Measurements from ENCODE around the gene PTPRS.
A peak's percentile ranks its signal among the peaks of the same experiment; 100 is the strongest.

PTPRS gene

GRCh38 chr19:5354403-5354802 is 13.8 kb upstream of the PTPRS start:
- no peak for ATAC-seq

GRCh38 chr19:5352229-5352763 is 11.7 kb upstream of the PTPRS start:
- ATAC-seq: no peak

DNA sequence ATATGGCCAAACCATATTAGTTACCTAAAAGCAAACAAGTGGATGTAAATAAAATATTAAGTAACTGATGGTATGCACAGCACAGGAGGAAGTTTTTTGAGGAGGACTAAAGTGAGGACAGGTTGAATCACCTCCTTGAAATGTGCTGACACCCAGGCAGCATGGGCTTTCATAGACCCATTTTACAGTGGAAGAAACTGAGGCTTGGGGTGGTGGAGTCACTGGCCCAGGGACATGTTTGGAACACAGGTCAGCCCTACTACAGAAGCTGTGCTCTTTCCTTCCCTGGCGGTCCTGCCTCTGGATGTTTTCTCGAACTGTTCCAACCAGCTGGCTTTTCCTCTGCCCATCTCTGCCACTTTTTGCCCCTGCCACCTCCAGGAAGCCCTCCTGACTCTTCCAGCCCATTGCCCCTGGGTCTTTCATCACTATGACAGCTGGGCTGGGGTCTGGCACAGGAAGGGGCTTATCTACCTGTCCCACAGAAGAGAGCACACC is 11.2 kb upstream of the PTPRS start:
- ATAC-seq: no peak

DNA sequence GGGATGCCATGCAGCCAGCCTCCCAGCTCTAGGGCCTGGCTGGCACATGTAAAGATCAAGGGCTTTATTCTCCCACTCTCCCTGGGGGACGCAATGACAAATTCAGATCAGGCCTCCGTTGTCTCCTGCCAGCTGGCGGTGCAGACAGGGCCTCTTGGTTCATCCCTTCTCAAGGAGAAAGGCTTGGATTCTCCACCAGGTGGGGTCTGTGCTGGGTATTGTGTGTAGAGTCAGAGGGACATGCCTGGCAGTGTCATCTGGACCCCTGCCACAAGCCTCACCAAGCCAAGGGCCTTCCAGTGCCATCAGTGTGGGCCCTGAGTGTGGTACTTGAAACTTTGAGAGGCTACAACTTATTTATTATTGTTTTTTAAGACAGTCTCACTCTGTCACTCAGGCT is 8.4 kb upstream of the PTPRS start:
- no peak for ATAC-seq

GRCh38 chr19:5345895-5346386 is 5.3 kb upstream of the PTPRS start:
- ATAC-seq: peak in 1 of 2 donors; percentile 28

DNA sequence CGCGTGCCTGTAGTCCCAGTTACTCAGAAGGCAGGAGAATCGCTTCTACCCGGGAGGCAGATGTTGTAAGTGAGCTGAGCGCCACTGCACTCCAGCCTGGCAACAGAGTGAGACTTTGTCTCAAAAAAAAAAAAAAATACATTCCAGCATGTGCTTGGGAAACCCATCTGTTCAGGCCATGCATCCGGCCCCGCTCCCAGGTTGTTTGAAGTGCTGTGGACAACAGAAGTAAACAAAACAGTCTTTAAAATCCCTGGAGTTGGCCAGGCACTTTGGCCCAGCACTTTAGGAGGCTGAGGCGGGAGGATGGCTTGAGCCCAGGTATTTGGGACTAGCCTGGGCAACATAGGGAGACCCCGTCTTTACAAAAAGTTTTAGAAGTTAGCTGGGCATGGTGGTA is 3.2 kb upstream of the PTPRS start:
- ATAC-seq: no peak

- ATAC-seq: no peak
Measured at GRCh38 chr19:5342573-5343201, 2.1 kb upstream of the PTPRS start.

DNA sequence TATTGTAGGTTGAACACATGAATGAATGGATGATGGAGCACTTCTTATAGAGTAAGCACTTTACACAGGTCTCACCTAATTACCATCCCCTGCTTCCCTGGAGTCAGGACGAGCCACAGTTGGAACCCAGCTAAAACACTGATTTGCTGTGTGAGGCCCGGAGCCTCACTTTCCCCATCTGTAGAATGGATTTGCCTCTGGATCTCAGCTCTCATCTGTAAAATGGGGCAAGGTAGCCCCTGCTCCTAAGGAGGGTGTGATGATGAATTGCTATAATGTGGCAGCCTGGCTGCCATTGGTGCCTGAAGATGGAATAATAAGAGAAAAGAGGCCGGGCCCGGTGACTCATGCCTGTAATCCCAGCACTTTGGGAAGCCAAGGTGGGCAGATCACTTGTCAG is 1.4 kb upstream of the PTPRS start:
- no peak for ATAC-seq

DNA sequence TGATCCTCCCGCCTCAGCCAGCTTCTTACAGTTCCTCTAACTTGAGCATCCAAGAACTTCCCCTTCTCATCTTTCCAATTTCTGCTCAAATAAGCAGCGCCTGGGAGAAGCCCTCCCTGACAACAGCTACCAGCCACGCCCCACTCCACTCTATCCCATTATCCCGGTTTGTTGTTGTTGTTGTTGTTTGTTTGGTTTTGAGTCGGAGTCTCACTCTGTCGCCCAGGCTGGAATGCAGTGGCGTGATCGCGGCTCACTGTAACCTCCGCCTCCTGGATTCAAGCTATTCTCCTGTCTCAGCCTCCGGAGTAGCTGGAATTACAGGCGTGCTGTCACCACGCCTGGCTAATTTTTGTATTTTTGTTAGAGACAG is 822 bp upstream of the PTPRS start:
- no peak for ATAC-seq

DNA sequence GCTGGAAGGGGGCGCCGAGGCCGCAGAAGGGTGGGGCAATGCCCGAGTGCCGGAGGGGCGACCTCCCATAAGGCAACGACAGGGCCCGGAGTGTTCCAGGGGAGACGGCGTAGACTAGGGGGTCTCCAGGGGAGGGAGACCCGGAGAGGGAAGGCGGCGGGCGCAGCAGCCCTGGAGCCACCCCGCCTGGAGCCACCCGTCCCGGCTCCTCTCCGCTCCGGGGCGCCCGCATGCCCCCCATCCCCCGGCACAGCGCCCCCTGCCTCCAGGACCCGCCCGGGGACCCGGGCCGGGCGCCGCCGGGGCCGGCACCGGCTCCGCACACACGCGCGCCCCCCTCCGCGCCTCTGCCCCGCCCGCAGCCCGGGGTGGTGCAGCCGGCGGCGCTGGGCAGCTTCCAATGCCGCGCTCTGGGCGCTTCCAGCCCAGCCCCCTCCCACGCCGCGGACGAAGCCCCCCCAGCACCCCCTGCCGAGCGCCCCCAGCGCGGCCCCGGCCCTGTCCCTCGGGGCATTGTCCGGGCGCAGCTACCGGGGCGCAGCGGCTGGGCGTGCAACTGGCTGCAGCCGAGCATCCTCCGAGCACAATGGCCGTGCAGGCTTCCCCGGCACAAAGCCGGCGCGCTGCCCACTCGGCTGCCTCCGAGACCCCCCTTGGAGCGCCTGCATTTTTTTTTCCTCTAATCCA is 519 bp downstream of the PTPRS start:
- ATAC-seq: peak in 1 of 2 donors; percentile 18

DNA sequence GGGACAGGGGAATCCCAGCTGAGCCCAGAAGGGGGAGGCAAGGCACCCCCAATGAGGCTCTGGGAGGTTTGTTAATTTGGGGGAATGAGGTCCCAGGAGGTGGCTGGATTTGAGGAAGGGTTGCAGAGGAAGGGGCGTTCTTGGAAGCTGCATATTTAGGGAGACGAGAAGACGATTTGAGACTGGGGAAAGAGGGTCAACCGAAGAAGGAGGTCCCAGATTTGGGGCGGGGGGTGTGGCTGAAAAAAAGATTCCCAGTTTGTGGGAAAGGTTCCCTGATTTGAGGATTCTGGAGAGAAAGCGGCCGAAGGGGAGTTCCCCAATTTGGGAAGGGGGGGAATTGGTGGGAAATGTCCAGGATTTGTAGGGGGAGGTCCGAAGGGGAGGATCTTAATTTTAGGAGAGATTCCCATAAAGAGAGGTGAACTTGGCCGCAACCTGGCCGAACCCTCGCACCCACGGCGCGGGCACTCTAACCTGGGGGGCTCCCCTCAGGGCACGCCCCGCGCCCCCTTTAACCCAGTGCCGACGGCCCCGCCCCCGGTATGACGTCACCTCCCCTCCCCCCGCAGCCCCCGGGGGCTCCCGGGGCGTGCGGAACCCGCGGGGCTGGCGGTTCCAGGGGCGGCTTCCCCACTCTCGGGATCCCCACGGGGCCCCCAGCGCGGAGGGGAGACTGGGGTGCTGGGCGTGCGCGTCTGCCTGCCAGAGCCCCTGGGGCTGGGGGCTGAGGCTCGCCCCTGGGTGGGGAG is 1.2 kb downstream of the PTPRS start:
- ATAC-seq: no peak

- ATAC-seq: no peak
Measured at GRCh38 chr19:5338656-5339197, 1.9 kb downstream of the PTPRS start.

DNA sequence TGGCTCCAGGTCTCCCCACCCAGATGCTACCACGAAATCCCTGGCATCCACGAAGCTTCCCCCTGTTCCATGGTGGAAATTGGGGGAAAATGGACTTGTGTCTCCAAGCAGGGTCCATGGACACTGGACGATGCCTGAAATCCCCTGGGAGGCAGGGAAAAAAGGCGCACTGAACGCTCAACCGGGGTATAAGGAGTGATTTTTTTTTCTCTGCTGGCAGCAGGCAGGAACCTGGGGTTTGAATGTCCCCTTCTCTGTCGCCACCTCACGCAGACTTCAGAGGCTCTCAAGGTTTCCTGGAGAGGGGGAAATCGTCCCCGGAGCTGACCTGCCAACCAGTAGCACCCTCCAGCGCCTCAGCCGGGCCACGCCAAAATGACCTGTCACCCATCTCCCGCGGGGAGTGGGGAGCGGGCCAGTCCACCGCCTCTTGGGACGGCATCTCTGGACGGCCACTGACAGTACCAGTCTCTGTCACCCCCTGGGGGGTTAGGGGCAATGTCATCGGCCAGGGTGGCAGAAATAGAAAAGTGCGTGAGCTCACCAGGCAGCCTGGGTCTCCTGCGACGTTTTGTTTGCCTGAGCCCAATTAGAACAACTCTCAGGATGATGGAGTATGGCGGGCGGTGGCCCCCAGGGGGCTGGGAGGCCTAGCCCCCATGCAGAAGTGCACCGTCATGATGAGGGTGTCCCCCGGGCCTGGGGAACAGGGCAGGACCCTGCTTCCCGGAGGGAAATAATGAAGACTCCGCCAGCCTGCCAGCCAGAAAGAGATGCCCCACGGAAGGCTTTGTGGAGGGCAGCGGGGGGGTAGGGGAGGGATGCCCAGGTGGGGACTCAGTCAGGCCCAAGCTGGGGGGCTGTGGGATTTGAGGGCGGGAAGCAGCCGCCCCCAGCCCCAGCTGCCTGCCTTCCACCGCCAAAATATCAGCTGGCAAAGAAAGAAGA is 2.6 kb downstream of the PTPRS start:
- ATAC-seq: no peak

DNA sequence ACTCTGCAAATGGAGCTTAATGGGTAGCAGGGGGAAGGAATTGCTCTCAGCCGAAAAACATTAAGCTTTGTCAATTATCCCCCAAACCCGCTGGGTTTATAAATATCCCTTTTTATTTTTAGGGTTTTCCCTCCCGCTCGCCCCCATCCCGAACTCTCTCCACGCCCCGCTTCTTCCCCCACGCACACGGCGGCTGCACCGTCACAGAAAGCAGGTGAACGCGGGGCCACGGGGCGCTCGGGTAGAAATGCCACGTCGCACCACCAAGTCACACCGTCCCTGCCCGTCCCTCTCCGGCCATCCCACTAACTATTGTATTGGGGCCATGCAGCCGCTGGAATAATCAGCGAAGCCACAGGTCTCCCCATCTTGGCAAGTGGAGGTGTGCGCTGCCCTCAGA is 3.5 kb downstream of the PTPRS start:
- no peak for ATAC-seq

- ATAC-seq: no peak
Measured at GRCh38 chr19:5336195-5336965, 4.2 kb downstream of the PTPRS start.

DNA sequence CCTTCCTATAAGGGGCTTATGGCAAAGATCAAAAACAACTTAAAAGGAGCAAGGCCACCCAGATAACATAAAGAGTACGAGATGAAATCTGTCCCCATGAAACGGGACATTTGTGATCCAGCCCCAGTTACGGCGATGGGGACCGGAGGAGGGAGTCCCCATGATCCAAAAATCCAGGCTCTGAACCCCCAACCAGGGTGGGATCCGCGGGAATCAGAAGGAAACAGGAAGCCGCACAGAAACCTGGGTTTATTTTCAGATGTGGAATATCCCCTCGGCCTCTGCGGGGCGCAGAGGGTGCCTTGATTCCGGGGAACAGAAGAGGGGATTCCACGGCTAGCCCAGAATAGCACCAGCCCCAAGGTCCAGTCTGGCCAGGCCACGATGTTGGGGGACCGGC is 5.0 kb downstream of the PTPRS start:
- ATAC-seq: no peak

DNA sequence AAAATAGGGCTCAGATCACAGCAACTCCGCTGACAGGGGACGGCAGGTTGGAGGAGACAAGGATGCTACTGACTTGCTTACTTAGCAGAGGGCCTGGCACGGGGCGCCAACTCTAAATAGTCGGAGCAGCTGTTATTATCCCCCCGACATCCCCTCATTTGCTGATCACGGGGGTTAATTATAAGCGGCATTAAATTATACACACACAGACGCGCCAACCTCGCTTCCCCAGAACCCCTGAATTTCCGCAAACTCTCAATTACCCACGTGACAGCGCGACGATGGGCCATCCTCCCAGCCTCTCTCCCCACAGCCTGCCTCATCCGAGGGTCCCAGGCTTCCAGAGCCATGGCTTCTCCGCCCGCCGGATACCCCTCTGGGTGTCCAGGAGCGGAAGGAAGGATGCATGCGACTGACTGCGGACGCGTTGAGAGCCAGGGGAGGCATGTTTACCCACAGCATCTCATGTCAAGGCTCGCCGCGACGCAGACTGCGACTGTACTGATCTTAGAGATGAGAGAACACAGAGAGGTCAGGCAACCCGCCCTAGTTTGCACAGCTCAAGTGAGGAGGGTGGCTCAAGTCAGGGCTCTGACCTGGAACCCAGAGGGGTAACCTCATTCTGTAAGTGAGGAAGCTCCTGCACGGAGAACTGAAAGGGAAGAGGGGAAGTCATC is 5.7 kb downstream of the PTPRS start:
- no peak for ATAC-seq

DNA sequence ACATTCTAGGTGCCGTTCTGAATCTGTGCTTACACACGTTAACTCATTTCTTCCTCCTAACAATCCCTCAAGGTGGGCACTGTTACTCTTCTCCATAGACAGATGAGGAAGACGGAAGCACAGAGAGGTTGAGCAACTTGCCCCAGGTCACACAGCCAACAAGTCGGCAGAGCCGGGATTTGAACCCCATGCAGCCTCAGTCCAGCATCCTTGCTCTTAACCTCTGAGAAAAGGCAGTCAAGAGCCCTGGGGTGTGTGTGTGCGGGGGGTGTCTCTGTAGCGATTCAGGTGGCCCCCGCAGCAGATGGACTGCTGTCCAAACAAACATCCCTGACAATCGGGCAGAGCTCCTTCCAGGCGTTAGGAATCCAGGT is 6.3 kb downstream of the PTPRS start:
- ATAC-seq: no peak

DNA sequence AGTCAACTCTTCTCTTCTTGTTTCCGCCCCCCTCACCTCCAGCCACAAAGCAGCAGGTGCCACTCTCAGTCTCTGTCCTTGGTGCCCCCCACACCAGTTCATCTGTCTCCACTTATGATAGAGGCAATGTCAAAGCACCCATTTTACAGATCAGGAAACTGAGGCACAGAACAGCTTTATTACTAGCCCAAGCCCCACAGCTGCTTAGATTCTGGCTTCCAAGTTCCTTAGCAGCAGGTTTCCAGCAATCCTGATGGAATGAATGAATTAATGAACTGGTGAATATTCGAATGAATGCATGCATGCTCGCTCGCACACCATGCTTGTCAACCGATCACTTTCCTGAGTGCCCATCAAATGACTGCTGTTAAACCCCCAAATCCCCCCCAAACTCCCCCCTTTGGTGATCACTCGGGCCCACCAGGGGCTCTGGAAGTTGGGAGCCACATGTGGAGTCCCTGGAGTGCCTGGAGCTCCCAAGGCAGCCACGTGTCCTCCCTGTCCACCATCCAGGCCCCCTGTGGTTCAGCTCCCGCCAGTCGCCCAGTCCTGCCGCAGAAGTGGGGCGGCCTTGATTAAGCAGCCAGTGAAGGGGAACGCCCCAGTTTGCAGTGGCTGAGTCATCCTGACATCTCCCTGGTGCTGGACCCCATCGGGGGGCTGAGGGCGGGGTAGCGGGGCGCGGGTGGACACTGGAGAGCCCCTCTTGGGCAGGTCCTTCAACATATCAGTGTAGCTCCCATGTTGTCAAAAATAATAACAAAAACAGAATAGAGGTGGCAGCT is 6.8 kb downstream of the PTPRS start:
- no peak for ATAC-seq

DNA sequence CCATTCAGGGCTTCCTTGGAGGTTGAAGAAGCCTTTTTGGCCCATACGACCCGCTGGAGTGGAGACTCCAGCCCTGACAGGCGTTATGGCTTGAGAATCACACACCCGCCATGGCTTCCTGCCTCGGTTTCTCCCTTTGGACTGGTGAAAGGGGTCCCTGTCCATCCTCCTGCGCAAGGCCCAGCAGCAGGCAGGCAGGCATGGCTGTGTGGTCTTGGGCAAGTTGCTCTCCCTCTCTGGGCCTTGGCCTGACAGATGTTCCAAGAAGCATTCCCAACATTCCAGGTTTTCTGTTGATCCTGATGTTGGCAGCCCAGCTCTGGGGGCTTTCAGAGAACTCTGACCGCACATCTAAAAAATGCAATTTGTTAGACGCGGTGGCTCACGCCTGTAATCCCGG is 8.1 kb downstream of the PTPRS start:
- no peak for ATAC-seq
